ENCODE measurements around the gene AMIGO1.

The AMIGO1 gene

GRCh38 chr1:109502364-109502851, 7.1 kb downstream of the AMIGO1 start:
- H3K4me3 ChIP-seq (ENCODE audit: low read depth, low read length) = no peak overlapping the region
- TF ChIP-seq, protein P1, sequence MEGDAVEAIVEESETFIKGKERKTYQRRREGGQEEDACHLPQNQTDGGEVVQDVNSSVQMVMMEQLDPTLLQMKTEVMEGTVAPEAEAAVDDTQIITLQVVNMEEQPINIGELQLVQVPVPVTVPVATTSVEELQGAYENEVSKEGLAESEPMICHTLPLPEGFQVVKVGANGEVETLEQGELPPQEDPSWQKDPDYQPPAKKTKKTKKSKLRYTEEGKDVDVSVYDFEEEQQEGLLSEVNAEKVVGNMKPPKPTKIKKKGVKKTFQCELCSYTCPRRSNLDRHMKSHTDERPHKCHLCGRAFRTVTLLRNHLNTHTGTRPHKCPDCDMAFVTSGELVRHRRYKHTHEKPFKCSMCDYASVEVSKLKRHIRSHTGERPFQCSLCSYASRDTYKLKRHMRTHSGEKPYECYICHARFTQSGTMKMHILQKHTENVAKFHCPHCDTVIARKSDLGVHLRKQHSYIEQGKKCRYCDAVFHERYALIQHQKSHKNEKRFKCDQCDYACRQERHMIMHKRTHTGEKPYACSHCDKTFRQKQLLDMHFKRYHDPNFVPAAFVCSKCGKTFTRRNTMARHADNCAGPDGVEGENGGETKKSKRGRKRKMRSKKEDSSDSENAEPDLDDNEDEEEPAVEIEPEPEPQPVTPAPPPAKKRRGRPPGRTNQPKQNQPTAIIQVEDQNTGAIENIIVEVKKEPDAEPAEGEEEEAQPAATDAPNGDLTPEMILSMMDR (conservative IDR thresholded peaks at IDR 0.05; ENCODE audit: low read depth, low read length) = no peak
- DNase-seq (ENCODE audit: low read depth) = no peak

- no peak overlapping the region for H3K4me3 ChIP-seq (ENCODE audit: low read depth, low read length)
- no peak for DNase-seq (ENCODE audit: low read depth)
- TF ChIP-seq, protein P1 (conservative IDR thresholded peaks at IDR 0.05; ENCODE audit: low read depth, low read length) = no peak
Measured at GRCh38 chr1:109501644-109502363, 7.7 kb downstream of the AMIGO1 start.

- H3K4me3 ChIP-seq (ENCODE audit: low read depth, low read length) = no peak overlapping the region
- DNase-seq (ENCODE audit: low read depth) = peak; percentile 75
- TF ChIP-seq, protein P1 (conservative IDR thresholded peaks at IDR 0.05; ENCODE audit: low read depth, low read length) = no peak
Measured at GRCh38 chr1:109500941-109501381, 8.6 kb downstream of the AMIGO1 start.

DNA sequence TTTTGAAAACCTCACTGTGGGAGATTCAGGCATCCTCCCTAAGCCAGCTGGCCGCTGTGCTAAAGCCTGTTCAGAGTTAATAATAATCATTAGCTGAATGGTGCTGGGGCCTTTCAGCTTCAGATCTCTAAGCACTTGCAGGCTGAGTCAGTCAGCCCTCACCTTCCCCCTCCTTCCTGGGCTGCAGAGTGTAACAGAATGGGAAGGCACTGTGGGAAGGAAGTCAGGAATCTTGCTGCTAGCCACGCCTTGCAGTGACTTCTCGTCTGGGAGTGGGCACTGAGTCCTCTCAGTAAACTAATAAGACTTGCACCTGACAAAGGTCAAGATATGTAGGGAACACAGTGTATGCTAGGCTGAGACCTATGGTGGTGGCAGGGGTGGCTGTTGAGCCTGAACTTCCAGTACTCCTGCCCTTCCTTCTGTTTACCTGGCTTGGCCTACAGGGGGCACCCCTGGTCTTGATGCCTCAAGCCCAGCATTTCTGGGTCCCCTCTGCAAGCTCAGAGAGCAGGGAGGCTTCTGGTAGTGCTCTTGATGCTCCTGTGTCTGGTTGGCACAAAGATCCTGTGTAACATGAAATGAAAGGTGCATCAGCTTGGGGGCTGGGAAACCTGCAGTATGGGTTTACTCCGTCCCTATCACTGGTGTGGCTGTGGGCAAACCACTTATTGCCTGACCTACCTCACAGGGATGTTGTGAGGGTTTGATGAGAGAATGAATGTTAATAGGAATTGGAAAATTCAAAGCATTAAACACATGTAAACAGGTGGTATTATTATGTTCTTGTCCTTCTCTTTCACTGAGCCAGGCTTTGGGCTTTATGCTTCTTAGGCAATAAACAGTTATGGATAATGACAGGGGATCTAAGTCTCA, 9.6 kb downstream of the AMIGO1 start:
- TF ChIP-seq, protein P1 (conservative IDR thresholded peaks at IDR 0.05; ENCODE audit: low read depth, low read length) = peak; percentile 69
- H3K4me3 ChIP-seq (ENCODE audit: low read depth, low read length) = no peak overlapping the region
- peak; percentile 51 for DNase-seq (ENCODE audit: low read depth)

DNA sequence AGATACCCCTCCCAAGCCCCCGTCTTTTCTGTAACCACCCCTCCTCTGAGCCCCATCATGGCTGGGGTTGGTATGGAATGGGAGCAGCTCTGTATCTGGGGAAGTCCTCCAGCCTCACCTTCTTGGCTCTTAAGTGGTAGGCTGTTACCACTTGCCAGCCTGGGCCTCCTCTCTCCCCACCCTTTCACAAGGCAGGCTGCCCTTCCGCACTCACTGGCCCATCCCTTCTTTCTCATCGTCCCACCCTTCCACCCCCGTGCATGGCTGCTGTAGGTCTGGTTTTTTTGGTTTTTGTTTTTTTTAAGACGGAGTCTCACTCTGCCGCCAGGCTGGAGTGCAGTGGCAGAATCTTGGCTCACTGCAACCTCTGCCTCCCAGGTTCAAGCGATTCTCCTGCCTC, 10.4 kb downstream of the AMIGO1 start:
- TF ChIP-seq, protein P1 (conservative IDR thresholded peaks at IDR 0.05; ENCODE audit: low read depth, low read length) = no peak
- DNase-seq (ENCODE audit: low read depth) = no peak
- H3K4me3 ChIP-seq (ENCODE audit: low read depth, low read length) = no peak overlapping the region

DNA sequence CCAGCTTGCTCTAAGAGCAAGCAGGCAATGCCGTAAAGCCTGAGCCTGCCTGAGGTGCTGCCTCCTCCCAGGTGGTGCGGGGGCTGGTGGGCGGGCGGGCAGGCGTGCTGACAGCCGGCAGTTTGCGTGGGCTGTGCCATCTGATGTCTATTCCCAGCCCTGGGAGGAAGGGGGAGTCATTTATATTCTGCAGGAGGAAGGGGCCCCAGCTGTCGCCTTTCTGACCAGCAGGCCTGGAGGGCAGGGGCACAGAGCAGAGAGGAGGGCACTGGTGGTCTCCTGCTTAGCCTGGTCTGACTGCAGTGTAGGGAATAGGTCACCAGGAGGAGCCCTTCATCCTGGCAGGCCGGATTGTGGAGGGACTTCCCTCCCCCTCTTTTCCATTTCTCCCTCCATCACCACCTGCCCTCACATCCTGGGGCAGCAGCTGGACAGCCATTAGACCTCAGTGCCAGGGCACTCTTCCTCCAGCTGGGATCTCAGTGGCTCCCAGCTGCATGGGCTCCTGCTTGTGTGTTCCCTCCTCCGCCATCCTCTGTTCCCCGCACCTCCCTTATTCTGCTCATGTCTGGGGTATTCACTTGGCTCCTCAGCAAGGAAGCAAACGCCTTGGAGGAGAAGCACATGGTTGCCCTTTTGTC, 11.2 kb downstream of the AMIGO1 start:
- DNase-seq (ENCODE audit: low read depth) = peak; percentile 53
- no peak overlapping the region for H3K4me3 ChIP-seq (ENCODE audit: low read depth, low read length)
- TF ChIP-seq, protein P1 (conservative IDR thresholded peaks at IDR 0.05; ENCODE audit: low read depth, low read length) = peak; percentile 77
